Upper lobe of right lung (tissue), 1 donor: ENCODE data around the gene PARD3B. TPM values are rescaled to one million over a fixed set of nuclear protein-coding genes. Genes with fewer than 3 reads are reported as not detected.

Experiments used
- ATAC-seq: fragments of 200-7000 bp; cut with Tn5 transposase; one replicate; pipeline ENCODE4 v1.9.1; 2020; ENCODE audit warnings: mild to moderate bottlenecking, moderate library complexity
- DNase-seq: peaks from one replicate; pipeline ENCODE4 v3.0.0-alpha.2; 2020
- H3K27ac ChIP-seq: fragments of 200-600 bp; one replicate; pipeline ENCODE4 v1.8.0; 2022
- H3K27me3 ChIP-seq: fragments of 200-600 bp; one replicate; pipeline ENCODE4 v1.8.0; 2022; ENCODE audit warnings: mild to moderate bottlenecking
- H3K36me3 ChIP-seq: fragments of 200-600 bp; one replicate; pipeline ENCODE4 v1.8.0; 2022
- H3K4me1 ChIP-seq: fragments of 200-600 bp; one replicate; pipeline ENCODE4 v1.8.0; 2022
- H3K4me3 ChIP-seq: fragments of 200-600 bp; one replicate; pipeline ENCODE4 v1.8.0; 2022; ENCODE audit warnings: mild to moderate bottlenecking
- H3K9me3 ChIP-seq: fragments of 200-600 bp; one replicate; pipeline ENCODE4 v1.8.0; 2022
- CTCF ChIP-seq: fragments of 200-600 bp; IDR thresholded peaks from one replicate; pipeline ENCODE4 v1.8.0; 2022; ENCODE audit warnings: antibody characterized with exemption
- intact Hi-C: fragments of 100-400 bp; cut with DNase I; formaldehyde crosslinking; loops from one replicate; pipeline ENCODE4 v1.11.0; 2022
- total RNA-seq: library from RNA; stranded (reverse); fragmentation: NEBNext Ultra II Directional; extraction: Animal tissue kit (Norgen Biotek cat#: 25700); gene quantifications from one replicate; pipeline ENCODE4 v1.2.1, GENCODE V29; 2021
- donor health status: DM: no; HTN: yes; CAD: no; lungs with severe emphysema.

Gene PARD3B
- total RNA-seq, 1 donor from 2014 or later, result 32.5 TPM

- Histone ChIP-seq H3K9me3 (no peaks in the 10 kb centered on the region), H3K4me1 (no peaks in the 10 kb centered on the region), H3K27ac (no peak overlapping the region), H3K4me3 (no peak overlapping the region), H3K27me3 (no peaks in the 10 kb centered on the region), H3K36me3 (no peaks in the 10 kb centered on the region)
- ATAC-seq, result no peak
- DNase-seq, result no peak
- TF ChIP-seq CTCF, result no peak
- intact Hi-C loops, result no loop called here
These were observed 965.1 kb downstream of the PARD3B start for GRCh38 chr2:205510345-205510744.

GRCh38 chr2:205511221-205511620 lies 965.9 kb downstream of the PARD3B start:
- Histone ChIP-seq H3K27me3 (no peaks in the 10 kb centered on the region), H3K4me1 (no peaks in the 10 kb centered on the region), H3K4me3 (no peak overlapping the region), H3K36me3 (no peaks in the 10 kb centered on the region), H3K9me3 (no peaks in the 10 kb centered on the region), H3K27ac (no peak overlapping the region)
- DNase-seq (no peak), ATAC-seq (no peak)
- TF ChIP-seq CTCF, result no peak
- intact Hi-C loops, result no loop called here

GRCh38 chr2:205511641-205512040 lies 966.4 kb downstream of the PARD3B start:
- intact Hi-C loops, result no loop called here
- Histone ChIP-seq H3K36me3 (no peaks in the 10 kb centered on the region), H3K27me3 (no peaks in the 10 kb centered on the region), H3K27ac (no peak overlapping the region), H3K4me3 (no peak overlapping the region), H3K9me3 (no peaks in the 10 kb centered on the region), H3K4me1 (no peaks in the 10 kb centered on the region)
- ATAC-seq (no peak), DNase-seq (no peak)
- TF ChIP-seq CTCF, result no peak

GRCh38 chr2:205520311-205520710 lies 975.0 kb downstream of the PARD3B start:
- no peak overlapping the region for H3K27ac ChIP-seq
- no peaks in the 10 kb centered on the region for H3K27me3 ChIP-seq
- TF ChIP-seq CTCF, result no peak
- DNase-seq (no peak), ATAC-seq (no peak)
- no peaks in the 10 kb centered on the region for H3K4me1 ChIP-seq
- H3K36me3 ChIP-seq, result no peaks in the 10 kb centered on the region
- H3K4me3 ChIP-seq, result no peak overlapping the region
- no peaks in the 10 kb centered on the region for H3K9me3 ChIP-seq
- intact Hi-C loops, result no loop called here

GRCh38 chr2:205524656-205525055 lies 979.4 kb downstream of the PARD3B start:
- Histone ChIP-seq H3K36me3 (no peaks in the 10 kb centered on the region), H3K9me3 (no peaks in the 10 kb centered on the region), H3K4me1 (no peaks in the 10 kb centered on the region), H3K27me3 (no peaks in the 10 kb centered on the region), H3K27ac (no peak overlapping the region), H3K4me3 (no peak overlapping the region)
- DNase-seq (no peak), ATAC-seq (no peak)
- intact Hi-C loops, result no loop called here
- no peak for TF ChIP-seq CTCF

- DNase-seq, result no peak
- intact Hi-C loops, result no loop called here
- H3K27me3 ChIP-seq, result no peaks in the 10 kb centered on the region
- no peak overlapping the region for H3K4me3 ChIP-seq
- no peak overlapping the region for H3K27ac ChIP-seq
- no peaks in the 10 kb centered on the region for H3K4me1 ChIP-seq
- no peak for TF ChIP-seq CTCF
- H3K9me3 ChIP-seq, result no peaks in the 10 kb centered on the region
- no peak for ATAC-seq
- no peaks in the 10 kb centered on the region for H3K36me3 ChIP-seq
These were observed 982.5 kb downstream of the PARD3B start for GRCh38 chr2:205527801-205528200.
